ENCODE data around the gene PTPRE.

PTPRE gene

GRCh38 chr10:127976701-127977356 is 69.9 kb downstream of the PTPRE start:
- Histone ChIP-seq H3K36me3 (ENCODE audit: insufficient read depth, low read length) (no peaks in the 10 kb centered on the region), H3K4me3 (ENCODE audit: low read length) (no peak overlapping the region), H3K27ac (ENCODE audit: low read depth, low read length) (no peak overlapping the region), H3K9me3 (ENCODE audit: insufficient read depth, low read depth, low read length) (peaks cover 13% of the 10 kb centered on the region; the same call in 1 of the 2 replicates), H3K4me1 (ENCODE audit: insufficient read depth, low read length) (peaks cover 5% of the 10 kb centered on the region; the same call in 1 of the 2 replicates), H3K9ac (ENCODE audit: low read depth, low read length) (no peak overlapping the region), H3K27me3 (ENCODE audit: insufficient read depth, low read length) (no peaks in the 10 kb centered on the region)
- WGBS, result 90% methylated on average over 8 of the region's 8 CpGs

DNA sequence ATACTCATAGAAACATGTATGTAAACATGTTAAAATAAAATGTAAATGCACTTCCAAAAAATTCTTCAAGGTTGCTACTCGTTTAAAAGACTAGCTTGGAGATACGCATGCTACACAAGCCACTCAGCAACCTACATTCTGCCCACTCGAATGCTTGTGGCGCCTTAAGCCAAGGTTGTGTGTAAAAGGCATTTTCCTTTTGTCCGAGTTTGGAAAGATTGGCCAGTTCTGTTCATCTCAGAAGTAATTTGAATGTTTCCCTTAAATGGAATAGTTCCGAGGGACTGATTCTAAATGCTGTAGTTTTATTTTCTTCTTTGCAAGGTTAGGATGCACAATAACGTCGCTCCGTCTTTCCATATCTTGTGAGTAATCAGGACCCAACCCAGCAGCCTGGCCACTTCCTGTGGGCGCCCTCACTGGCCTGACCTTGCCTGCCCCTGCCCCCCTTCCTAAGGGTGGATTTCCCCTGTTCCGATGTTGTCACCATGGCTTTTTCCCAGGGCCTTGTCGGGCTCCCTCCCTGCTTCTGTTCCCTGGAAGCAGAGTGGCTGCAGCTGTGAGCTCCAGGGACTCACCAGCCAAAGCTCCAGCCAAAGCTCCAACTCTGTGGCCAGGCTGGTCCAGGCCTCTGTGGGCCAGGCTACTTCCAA is 70.6 kb downstream of the PTPRE start:
- 87% methylated on average over 12 of the region's 12 CpGs for WGBS

GRCh38 chr10:127978481-127978880 is 71.6 kb downstream of the PTPRE start:
- no peaks in the 10 kb centered on the region for H3K36me3 ChIP-seq (ENCODE audit: insufficient read depth, low read length)
- no peak overlapping the region for H3K4me3 ChIP-seq (ENCODE audit: low read length)
- H3K4me1 ChIP-seq (ENCODE audit: insufficient read depth, low read length), result peaks cover 5% of the 10 kb centered on the region; the same call in 1 of the 2 replicates
- no peak overlapping the region for H3K9ac ChIP-seq (ENCODE audit: low read depth, low read length)
- peaks cover 13% of the 10 kb centered on the region; the same call in 1 of the 2 replicates for H3K9me3 ChIP-seq (ENCODE audit: insufficient read depth, low read depth, low read length)
- WGBS, result 95% methylated on average over 9 of the region's 9 CpGs
- H3K27me3 ChIP-seq (ENCODE audit: insufficient read depth, low read length), result no peaks in the 10 kb centered on the region
- no peak overlapping the region for H3K27ac ChIP-seq (ENCODE audit: low read depth, low read length)

More for the DNA sequence above, 70.6 kb downstream of the PTPRE start:
- H3K27ac ChIP-seq (ENCODE audit: low read depth, low read length), result no peak overlapping the region
- H3K4me3 ChIP-seq (ENCODE audit: low read length), result no peak overlapping the region
- H3K27me3 ChIP-seq (ENCODE audit: insufficient read depth, low read length), result no peaks in the 10 kb centered on the region
- H3K9ac ChIP-seq (ENCODE audit: low read depth, low read length), result no peak overlapping the region
- H3K4me1 ChIP-seq (ENCODE audit: insufficient read depth, low read length), result peaks cover 5% of the 10 kb centered on the region; the same call in 1 of the 2 replicates
- H3K36me3 ChIP-seq (ENCODE audit: insufficient read depth, low read length), result no peaks in the 10 kb centered on the region
- peaks cover 13% of the 10 kb centered on the region; the same call in 1 of the 2 replicates for H3K9me3 ChIP-seq (ENCODE audit: insufficient read depth, low read depth, low read length)

- peaks cover 13% of the 10 kb centered on the region; the same call in 1 of the 2 replicates for H3K9me3 ChIP-seq (ENCODE audit: insufficient read depth, low read depth, low read length)
- H3K4me3 ChIP-seq (ENCODE audit: low read length), result no peak overlapping the region
- 97% methylated on average over 5 of the region's 5 CpGs for WGBS
- no peaks in the 10 kb centered on the region for H3K36me3 ChIP-seq (ENCODE audit: insufficient read depth, low read length)
- H3K27ac ChIP-seq (ENCODE audit: low read depth, low read length), result no peak overlapping the region
- H3K27me3 ChIP-seq (ENCODE audit: insufficient read depth, low read length), result no peaks in the 10 kb centered on the region
- no peak overlapping the region for H3K9ac ChIP-seq (ENCODE audit: low read depth, low read length)
- H3K4me1 ChIP-seq (ENCODE audit: insufficient read depth, low read length), result peaks cover 5% of the 10 kb centered on the region; the same call in 1 of the 2 replicates
Observed at GRCh38 chr10:127979045-127979444, 72.1 kb downstream of the PTPRE start.

GRCh38 chr10:127979566-127979965 is 72.7 kb downstream of the PTPRE start:
- WGBS, result 88% methylated on average over 2 of the region's 2 CpGs

GRCh38 chr10:127980898-127981297 is 74.0 kb downstream of the PTPRE start:
- Histone ChIP-seq H3K27ac (ENCODE audit: low read depth, low read length) (no peak overlapping the region), H3K36me3 (ENCODE audit: insufficient read depth, low read length) (no peaks in the 10 kb centered on the region), H3K9me3 (ENCODE audit: insufficient read depth, low read depth, low read length) (peaks cover 13% of the 10 kb centered on the region; the same call in 1 of the 2 replicates), H3K27me3 (ENCODE audit: insufficient read depth, low read length) (no peaks in the 10 kb centered on the region), H3K4me1 (ENCODE audit: insufficient read depth, low read length) (peaks cover 5% of the 10 kb centered on the region; the same call in 1 of the 2 replicates), H3K4me3 (ENCODE audit: low read length) (no peak overlapping the region), H3K9ac (ENCODE audit: low read depth, low read length) (no peak overlapping the region)
- 93% methylated on average over 4 of the region's 4 CpGs for WGBS

More at GRCh38 chr10:127979566-127979965, 72.7 kb downstream of the PTPRE start:
- Histone ChIP-seq H3K9ac (ENCODE audit: low read depth, low read length) (no peak overlapping the region), H3K27me3 (ENCODE audit: insufficient read depth, low read length) (no peaks in the 10 kb centered on the region), H3K36me3 (ENCODE audit: insufficient read depth, low read length) (no peaks in the 10 kb centered on the region), H3K9me3 (ENCODE audit: insufficient read depth, low read depth, low read length) (peaks cover 13% of the 10 kb centered on the region; the same call in 1 of the 2 replicates), H3K27ac (ENCODE audit: low read depth, low read length) (no peak overlapping the region), H3K4me1 (ENCODE audit: insufficient read depth, low read length) (peaks cover 5% of the 10 kb centered on the region; the same call in 1 of the 2 replicates), H3K4me3 (ENCODE audit: low read length) (no peak overlapping the region)

DNA sequence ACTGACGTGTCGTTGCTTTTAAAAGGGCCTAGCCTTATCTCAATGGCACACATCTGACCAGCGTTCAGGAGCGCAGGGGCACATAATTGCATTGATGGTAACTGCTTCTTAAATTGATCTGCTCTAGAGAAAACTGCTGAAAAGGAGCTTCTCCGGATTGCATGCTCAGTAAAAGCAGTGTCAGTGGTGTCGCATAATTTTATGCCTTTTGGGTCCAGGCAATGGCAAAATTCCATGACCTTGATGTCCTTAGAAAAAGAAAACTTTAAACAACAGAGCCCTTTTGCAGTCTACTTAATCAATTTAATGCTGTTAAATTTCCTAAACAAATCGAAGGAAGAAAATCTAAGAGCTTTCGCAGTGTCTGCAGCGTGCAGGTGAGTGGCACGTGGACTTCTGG is 75.7 kb downstream of the PTPRE start:
- peaks cover 13% of the 10 kb centered on the region; the same call in 1 of the 2 replicates for H3K9me3 ChIP-seq (ENCODE audit: insufficient read depth, low read depth, low read length)
- 91% methylated on average over 10 of the region's 10 CpGs for WGBS

GRCh38 chr10:127983344-127984100 is 76.6 kb downstream of the PTPRE start:
- H3K27me3 ChIP-seq (ENCODE audit: insufficient read depth, low read length), result no peaks in the 10 kb centered on the region

More for the DNA sequence above, 75.7 kb downstream of the PTPRE start:
- H3K4me1 ChIP-seq (ENCODE audit: insufficient read depth, low read length), result no peaks in the 10 kb centered on the region
- no peak overlapping the region for H3K27ac ChIP-seq (ENCODE audit: low read depth, low read length)
- no peaks in the 10 kb centered on the region for H3K27me3 ChIP-seq (ENCODE audit: insufficient read depth, low read length)
- no peaks in the 10 kb centered on the region for H3K36me3 ChIP-seq (ENCODE audit: insufficient read depth, low read length)
- H3K4me3 ChIP-seq (ENCODE audit: low read length), result no peak overlapping the region
- no peak overlapping the region for H3K9ac ChIP-seq (ENCODE audit: low read depth, low read length)

DNA sequence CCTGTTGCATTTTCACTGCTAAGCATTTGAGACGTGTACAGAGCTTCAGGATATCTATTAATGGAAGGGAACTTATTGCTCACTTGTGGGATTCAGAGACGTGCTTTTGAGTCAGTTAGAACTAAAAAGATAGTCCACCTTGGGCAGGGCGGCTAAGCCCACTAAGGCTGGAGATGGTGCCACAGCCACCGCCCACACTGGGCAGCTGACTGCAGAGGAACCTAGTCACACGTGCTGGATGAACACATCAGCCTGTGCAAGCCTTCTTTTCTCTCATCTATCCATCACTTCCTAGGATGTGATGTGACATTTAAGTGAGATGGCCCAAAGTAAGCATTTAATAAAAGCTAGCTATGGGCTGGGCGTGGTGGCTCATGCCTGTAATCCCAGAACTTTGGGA is 78.0 kb downstream of the PTPRE start:
- no peaks in the 10 kb centered on the region for H3K36me3 ChIP-seq (ENCODE audit: insufficient read depth, low read length)
- peaks cover 12% of the 10 kb centered on the region; the same call in 1 of the 2 replicates for H3K9me3 ChIP-seq (ENCODE audit: insufficient read depth, low read depth, low read length)
- H3K4me1 ChIP-seq (ENCODE audit: insufficient read depth, low read length), result no peaks in the 10 kb centered on the region
- H3K27me3 ChIP-seq (ENCODE audit: insufficient read depth, low read length), result no peaks in the 10 kb centered on the region
- WGBS, result 95% methylated on average over 6 of the region's 6 CpGs
- no peak overlapping the region for H3K9ac ChIP-seq (ENCODE audit: low read depth, low read length)
- no peak overlapping the region for H3K27ac ChIP-seq (ENCODE audit: low read depth, low read length)
- H3K4me3 ChIP-seq (ENCODE audit: low read length), result no peak overlapping the region

More at GRCh38 chr10:127983344-127984100, 76.6 kb downstream of the PTPRE start:
- Histone ChIP-seq H3K9ac (ENCODE audit: low read depth, low read length) (no peak overlapping the region), H3K4me1 (ENCODE audit: insufficient read depth, low read length) (no peaks in the 10 kb centered on the region), H3K36me3 (ENCODE audit: insufficient read depth, low read length) (no peaks in the 10 kb centered on the region), H3K27ac (ENCODE audit: low read depth, low read length) (no peak overlapping the region), H3K9me3 (ENCODE audit: insufficient read depth, low read depth, low read length) (peaks cover 13% of the 10 kb centered on the region; the same call in 1 of the 2 replicates), H3K4me3 (ENCODE audit: low read length) (no peak overlapping the region)
- whole genome bisulfite sequencing, result 88% methylated on average over 19 of the region's 19 CpGs

DNA sequence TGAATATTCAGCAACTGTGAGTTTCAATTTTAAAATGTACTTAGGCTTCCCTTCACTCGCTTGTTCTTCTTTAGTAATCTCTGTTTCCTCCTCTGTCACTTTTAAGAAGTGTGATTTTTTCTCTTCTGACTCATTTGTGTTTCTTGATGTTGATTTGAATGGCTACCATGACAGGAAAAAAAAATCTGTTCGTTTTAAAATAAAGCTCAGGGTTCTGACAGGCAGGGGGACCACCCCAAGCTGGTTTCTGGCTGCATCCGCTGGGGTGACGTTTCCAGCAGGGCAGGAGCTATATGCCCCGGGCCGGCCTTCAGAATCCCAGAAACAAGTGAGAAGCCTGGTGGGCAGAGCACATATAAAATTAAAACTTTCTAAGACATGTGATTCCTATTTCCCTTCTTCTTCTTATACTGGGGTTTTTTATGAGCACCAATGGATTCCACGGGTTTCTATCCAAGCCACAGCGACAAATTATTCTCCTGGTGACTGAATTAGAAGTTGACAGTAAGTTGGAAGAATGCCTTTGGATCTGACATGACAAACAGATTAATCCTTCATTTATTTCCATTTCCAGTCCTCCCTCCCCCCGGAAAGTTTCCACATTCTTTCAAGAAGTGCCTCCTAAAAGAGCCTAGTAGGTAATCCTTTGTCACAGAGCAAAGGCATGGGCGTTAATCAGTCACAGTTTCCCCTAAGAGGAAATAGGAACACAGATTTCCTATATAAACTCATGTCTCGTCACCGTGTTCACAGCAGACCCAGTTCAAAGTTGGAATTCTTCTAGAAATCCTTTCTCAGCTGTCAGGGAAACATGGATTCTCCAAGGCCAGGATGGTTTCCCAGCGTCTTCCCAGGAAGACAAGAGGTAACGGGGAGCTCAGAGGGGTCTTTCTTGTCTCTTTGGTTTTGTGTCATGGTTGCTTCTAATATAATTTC is 79.9 kb downstream of the PTPRE start:
- 91% methylated on average over 14 of the region's 14 CpGs for WGBS
- no peaks in the 10 kb centered on the region for H3K27me3 ChIP-seq (ENCODE audit: insufficient read depth, low read length)
- no peak overlapping the region for H3K4me3 ChIP-seq (ENCODE audit: low read length)
- no peaks in the 10 kb centered on the region for H3K9me3 ChIP-seq (ENCODE audit: insufficient read depth, low read depth, low read length)
- no peak overlapping the region for H3K9ac ChIP-seq (ENCODE audit: low read depth, low read length)
- no peaks in the 10 kb centered on the region for H3K4me1 ChIP-seq (ENCODE audit: insufficient read depth, low read length)
- H3K36me3 ChIP-seq (ENCODE audit: insufficient read depth, low read length), result no peaks in the 10 kb centered on the region
- no peak overlapping the region for H3K27ac ChIP-seq (ENCODE audit: low read depth, low read length)
